ENCODE data around the gene SLC25A13.

GRCh38 chr7:96329241-96329640 lies 7.3 kb upstream of the SLC25A13 start:
- TF ChIP-seq POLR2A (IDR thresholded peaks at IDR 0.05) (no peak), CTCF (IDR thresholded peaks at IDR 0.05) (no peak)

Measured in testis (tissue), 2 donors.